ENCODE measurements around the gene EBF3.

EBF3 gene

DNA sequence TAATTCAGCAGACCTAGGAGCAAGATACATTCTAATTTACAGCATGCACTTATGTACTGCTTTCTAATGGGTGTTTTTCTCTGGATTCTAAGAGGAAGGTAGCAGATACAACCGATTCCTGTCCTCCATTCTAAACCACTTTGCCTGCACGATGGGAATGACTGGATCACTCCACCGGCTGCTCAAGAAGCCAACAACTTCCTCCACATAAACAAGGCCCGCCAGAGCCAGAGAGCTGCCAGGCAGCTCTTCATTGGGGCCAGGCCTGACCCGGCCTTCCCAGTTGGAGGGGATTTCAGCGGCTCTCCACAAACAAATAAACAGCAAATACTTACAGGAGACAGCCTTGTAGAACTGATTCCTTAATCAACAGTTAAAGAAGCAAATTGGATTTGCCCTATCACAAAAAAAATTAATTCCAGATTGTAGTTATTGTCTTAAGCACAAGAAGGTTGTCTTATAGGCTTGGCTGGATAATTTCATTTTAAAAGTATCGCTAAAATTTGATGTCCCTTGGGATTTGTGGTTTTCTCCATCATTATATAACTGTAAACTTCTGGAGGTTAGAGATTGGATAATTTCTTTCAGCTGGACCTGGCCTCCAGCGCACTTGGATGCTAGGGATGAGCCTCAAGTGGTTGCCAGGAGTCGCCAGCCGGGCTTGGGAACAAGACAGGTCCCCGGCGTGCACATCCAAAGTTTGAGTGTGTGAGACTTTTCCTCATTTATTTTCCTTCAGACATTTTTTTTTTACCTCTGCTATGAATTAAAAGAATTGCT, 20.9 kb downstream of the EBF3 start:
- H3K4me2 ChIP-seq (ENCODE audit: insufficient read depth, low read length), result no peak overlapping the region
- no peak overlapping the region for H3K4me3 ChIP-seq (ENCODE audit: low read depth in 1 of 2, low read length in 2 of 2)
- H3K79me2 ChIP-seq (ENCODE audit: insufficient read depth, low read length), result no peaks in the 10 kb centered on the region
- H2AFZ ChIP-seq (ENCODE audit: low read depth, low read length), result no peak overlapping the region
- TF ChIP-seq EZH2 (IDR thresholded peaks at IDR 0.05; ENCODE audit: borderline replicate concordance, low read depth, low read length, severe bottlenecking) (no peak), CTCF (IDR thresholded peaks at IDR 0.05; ENCODE audit: borderline replicate concordance, extremely low read depth, low read length, poor library complexity, severe bottlenecking) (no peak)
- H3K36me3 ChIP-seq (ENCODE audit: insufficient read depth, low read length), result no peaks in the 10 kb centered on the region
- H3K27me3 ChIP-seq (ENCODE audit: insufficient read depth, low read length, poor library complexity), result no peaks in the 10 kb centered on the region
- H3K27ac ChIP-seq (ENCODE audit: low read length), result no peak overlapping the region
- no peaks in the 10 kb centered on the region for H4K20me1 ChIP-seq (ENCODE audit: insufficient read depth, low read length)
- no peak for ATAC-seq (ENCODE audit: insufficient read depth, low read depth)
- no peak overlapping the region for H3K9ac ChIP-seq (ENCODE audit: low read depth, low read length)
- no peaks in the 10 kb centered on the region for H3K4me1 ChIP-seq (ENCODE audit: insufficient read depth, low read length)
- no peak for DNase-seq
- H3K9me3 ChIP-seq (ENCODE audit: insufficient read depth, low read length, severe bottlenecking), result no peaks in the 10 kb centered on the region

GRCh38 chr10:129942391-129942790, 21.7 kb downstream of the EBF3 start:
- no peak overlapping the region for H3K4me3 ChIP-seq (ENCODE audit: low read depth in 1 of 2, low read length in 2 of 2)
- H3K4me1 ChIP-seq (ENCODE audit: insufficient read depth, low read length), result no peaks in the 10 kb centered on the region
- no peaks in the 10 kb centered on the region for H4K20me1 ChIP-seq (ENCODE audit: insufficient read depth, low read length)
- H3K4me2 ChIP-seq (ENCODE audit: insufficient read depth, low read length), result no peak overlapping the region
- no peak overlapping the region for H3K27ac ChIP-seq (ENCODE audit: low read length)
- no peak overlapping the region for H2AFZ ChIP-seq (ENCODE audit: low read depth, low read length)
- ATAC-seq (ENCODE audit: insufficient read depth, low read depth) (no peak), DNase-seq (no peak)
- H3K27me3 ChIP-seq (ENCODE audit: insufficient read depth, low read length, poor library complexity), result no peaks in the 10 kb centered on the region
- H3K9me3 ChIP-seq (ENCODE audit: insufficient read depth, low read length, severe bottlenecking), result no peaks in the 10 kb centered on the region
- H3K79me2 ChIP-seq (ENCODE audit: insufficient read depth, low read length), result no peaks in the 10 kb centered on the region
- TF ChIP-seq CTCF (IDR thresholded peaks at IDR 0.05; ENCODE audit: borderline replicate concordance, extremely low read depth, low read length, poor library complexity, severe bottlenecking), result no peak
- no peak for TF ChIP-seq EZH2 (IDR thresholded peaks at IDR 0.05; ENCODE audit: borderline replicate concordance, low read depth, low read length, severe bottlenecking)
- no peak overlapping the region for H3K9ac ChIP-seq (ENCODE audit: low read depth, low read length)
- no peaks in the 10 kb centered on the region for H3K36me3 ChIP-seq (ENCODE audit: insufficient read depth, low read length)

DNA sequence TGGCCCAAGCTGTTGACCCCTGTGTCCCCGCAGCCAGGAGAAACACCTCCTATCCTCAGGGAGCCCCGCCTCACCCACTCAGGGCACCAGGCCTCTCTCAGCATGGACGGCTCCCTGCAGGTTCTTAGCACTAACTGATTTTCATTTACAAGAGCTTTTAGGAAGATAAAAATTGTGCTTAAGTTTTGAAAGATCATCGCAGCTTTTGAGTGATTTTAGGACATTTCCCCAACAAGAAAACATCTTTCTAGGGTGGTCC, 22.1 kb downstream of the EBF3 start:
- Histone ChIP-seq H3K79me2 (ENCODE audit: insufficient read depth, low read length) (no peaks in the 10 kb centered on the region), H2AFZ (ENCODE audit: low read depth, low read length) (no peak overlapping the region), H3K4me1 (ENCODE audit: insufficient read depth, low read length) (no peaks in the 10 kb centered on the region), H3K9me3 (ENCODE audit: insufficient read depth, low read length, severe bottlenecking) (no peaks in the 10 kb centered on the region), H3K27me3 (ENCODE audit: insufficient read depth, low read length, poor library complexity) (no peaks in the 10 kb centered on the region), H3K9ac (ENCODE audit: low read depth, low read length) (no peak overlapping the region), H4K20me1 (ENCODE audit: insufficient read depth, low read length) (no peaks in the 10 kb centered on the region), H3K27ac (ENCODE audit: low read length) (no peak overlapping the region), H3K4me3 (ENCODE audit: low read depth in 1 of 2, low read length in 2 of 2) (no peak overlapping the region), H3K36me3 (ENCODE audit: insufficient read depth, low read length) (no peaks in the 10 kb centered on the region), H3K4me2 (ENCODE audit: insufficient read depth, low read length) (no peak overlapping the region)
- DNase-seq (no peak), ATAC-seq (ENCODE audit: insufficient read depth, low read depth) (no peak)
- TF ChIP-seq CTCF (IDR thresholded peaks at IDR 0.05; ENCODE audit: borderline replicate concordance, extremely low read depth, low read length, poor library complexity, severe bottlenecking), result no peak
- TF ChIP-seq EZH2 (IDR thresholded peaks at IDR 0.05; ENCODE audit: borderline replicate concordance, low read depth, low read length, severe bottlenecking), result no peak
